HCT116 (cell line): ENCODE measurements around the gene TRMT10C.

Source experiments
- EZH2phosphoT487 ChIP-seq: fragments of 200-600 bp; IDR thresholded peaks from 2 replicates; pipeline ENCODE4 v1.6.1; 2018; ENCODE audit warnings: antibody characterized with exemption, borderline replicate concordance
- FOSL1 ChIP-seq: IDR thresholded peaks from 2 replicates; pipeline ENCODE4 v1.6.1; 2012; ENCODE audit warnings: low read depth
- POLR2A ChIP-seq: IDR thresholded peaks from 2 replicates; pipeline ENCODE4 v1.7.0; 2011; ENCODE audit warnings: borderline replicate concordance; ENCODE audit not compliant: insufficient read depth, insufficient read length; ENCODE audit errors: extremely low read depth
- POLR2AphosphoS5 ChIP-seq: IDR thresholded peaks from 2 replicates; pipeline ENCODE4 v1.6.1; 2011; ENCODE audit warnings: mild to moderate bottlenecking, low read depth, low read length, moderate library complexity
- RAD21 ChIP-seq: IDR thresholded peaks from 2 replicates; pipeline ENCODE4 v1.6.1; 2012; ENCODE audit warnings: low read depth, mild to moderate bottlenecking
- SIN3A ChIP-seq: IDR thresholded peaks from 2 replicates; pipeline ENCODE4 v1.6.1; 2012; ENCODE audit warnings: low read depth
- SP1 ChIP-seq: IDR thresholded peaks from 2 replicates; pipeline ENCODE4 v1.6.1; 2012; ENCODE audit warnings: low read depth
- YY1 ChIP-seq: IDR thresholded peaks from 2 replicates; pipeline ENCODE4 v1.6.1; 2011; ENCODE audit warnings: low read length, low read depth, moderate library complexity, mild to moderate bottlenecking; ENCODE audit not compliant: insufficient replicate concordance; ENCODE audit errors: extremely low read depth
- ZNF274 ChIP-seq: fragments of 200-500 bp; sonication (Bioruptor generic); IDR thresholded peaks from 2 replicates; pipeline ENCODE4 v1.6.1; 2014; ENCODE audit warnings: mild to moderate bottlenecking, low read depth, low read length, inconsistent platforms
- TF ChIP-seq, protein P1 (sequence below), 3 experiments: fragments of 200-600 bp in 1 of 3; sonication (generic) in 1 of 3; IDR thresholded peaks in 2 of 3; conservative IDR thresholded peaks in 1 of 3; 2 replicates each; pipeline ENCODE4 v1.5.1; 2012 to 2017; ENCODE audit warnings: low read depth in 2 of 3, low read length in 2 of 3, antibody characterized with exemption in 1 of 3, borderline replicate concordance in 1 of 3, control low read depth in 1 of 3, mild to moderate bottlenecking in 1 of 3, mixed read lengths in 1 of 3, mixed run types in 1 of 3, moderate library complexity in 1 of 3; ENCODE audit not compliant: insufficient read depth in 1 of 3
- TF ChIP-seq, protein P2 (sequence below): IDR thresholded peaks from 2 replicates; pipeline ENCODE4 v1.6.1; 2012; ENCODE audit warnings: low read depth
- TF ChIP-seq, protein P3 (sequence below): IDR thresholded peaks from 2 replicates; pipeline ENCODE4 v1.6.1; 2012
- TF ChIP-seq, protein P4 (sequence below): IDR thresholded peaks from 2 replicates; pipeline ENCODE4 v1.6.1; 2012

DNA sequence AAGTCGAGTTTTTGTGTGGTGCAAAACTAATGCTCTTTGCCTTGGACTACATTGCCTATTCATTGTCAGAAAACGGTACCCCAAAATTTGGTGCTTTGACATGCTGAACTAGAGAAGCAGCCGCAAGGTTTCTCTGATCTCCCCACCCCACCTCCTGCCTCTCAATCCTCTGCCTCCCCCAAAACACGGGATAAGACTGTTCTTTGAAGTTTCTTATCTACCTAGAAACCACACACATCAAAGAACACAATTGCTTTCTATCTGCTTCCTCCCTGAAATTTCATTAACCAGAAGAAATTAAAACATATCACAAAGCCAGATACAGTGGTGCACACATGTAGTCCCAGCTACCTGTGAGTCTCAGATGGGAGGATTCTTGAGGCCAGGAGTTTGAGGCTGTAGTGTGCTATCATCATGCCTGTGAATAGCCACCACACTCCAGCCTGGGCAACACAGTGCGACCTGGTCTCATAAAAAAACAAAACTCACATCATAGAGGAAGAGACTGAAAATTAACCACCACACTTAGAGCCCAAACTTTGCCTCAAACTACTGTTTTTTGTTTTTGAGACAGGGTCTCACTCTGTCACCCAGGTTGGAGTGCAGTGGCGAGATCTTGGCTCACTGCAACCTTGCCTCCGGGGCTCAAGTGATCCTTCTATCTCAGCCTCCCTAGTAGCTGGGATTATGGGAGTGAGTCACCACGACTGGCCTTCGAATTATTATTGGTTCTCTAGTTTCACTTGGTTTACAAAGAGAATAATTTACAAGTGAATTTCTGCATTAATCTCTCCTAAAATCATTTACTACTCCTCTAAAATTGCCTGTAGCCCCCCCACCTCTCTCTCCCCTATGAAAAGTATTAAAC is 9.6 kb downstream of the TRMT10C start:
- TF ChIP-seq FOSL1 (no peak), SP1 (no peak), YY1 (no peak), SIN3A (no peak), EZH2phosphoT487 (no peak), POLR2AphosphoS5 (no peak), RAD21 (no peak), ZNF274 (no peak), POLR2A (no peak)
- TF ChIP-seq, protein P1, sequence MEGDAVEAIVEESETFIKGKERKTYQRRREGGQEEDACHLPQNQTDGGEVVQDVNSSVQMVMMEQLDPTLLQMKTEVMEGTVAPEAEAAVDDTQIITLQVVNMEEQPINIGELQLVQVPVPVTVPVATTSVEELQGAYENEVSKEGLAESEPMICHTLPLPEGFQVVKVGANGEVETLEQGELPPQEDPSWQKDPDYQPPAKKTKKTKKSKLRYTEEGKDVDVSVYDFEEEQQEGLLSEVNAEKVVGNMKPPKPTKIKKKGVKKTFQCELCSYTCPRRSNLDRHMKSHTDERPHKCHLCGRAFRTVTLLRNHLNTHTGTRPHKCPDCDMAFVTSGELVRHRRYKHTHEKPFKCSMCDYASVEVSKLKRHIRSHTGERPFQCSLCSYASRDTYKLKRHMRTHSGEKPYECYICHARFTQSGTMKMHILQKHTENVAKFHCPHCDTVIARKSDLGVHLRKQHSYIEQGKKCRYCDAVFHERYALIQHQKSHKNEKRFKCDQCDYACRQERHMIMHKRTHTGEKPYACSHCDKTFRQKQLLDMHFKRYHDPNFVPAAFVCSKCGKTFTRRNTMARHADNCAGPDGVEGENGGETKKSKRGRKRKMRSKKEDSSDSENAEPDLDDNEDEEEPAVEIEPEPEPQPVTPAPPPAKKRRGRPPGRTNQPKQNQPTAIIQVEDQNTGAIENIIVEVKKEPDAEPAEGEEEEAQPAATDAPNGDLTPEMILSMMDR (IDR thresholded peaks at IDR 0.05 in 2 of 3, conservative IDR thresholded peaks at IDR 0.05 in 1 of 3; ENCODE audit: borderline replicate concordance in 1 of 3, insufficient read depth in 1 of 3, low read depth in 2 of 3, low read length in 2 of 3) = no peak
- TF ChIP-seq, protein P2, sequence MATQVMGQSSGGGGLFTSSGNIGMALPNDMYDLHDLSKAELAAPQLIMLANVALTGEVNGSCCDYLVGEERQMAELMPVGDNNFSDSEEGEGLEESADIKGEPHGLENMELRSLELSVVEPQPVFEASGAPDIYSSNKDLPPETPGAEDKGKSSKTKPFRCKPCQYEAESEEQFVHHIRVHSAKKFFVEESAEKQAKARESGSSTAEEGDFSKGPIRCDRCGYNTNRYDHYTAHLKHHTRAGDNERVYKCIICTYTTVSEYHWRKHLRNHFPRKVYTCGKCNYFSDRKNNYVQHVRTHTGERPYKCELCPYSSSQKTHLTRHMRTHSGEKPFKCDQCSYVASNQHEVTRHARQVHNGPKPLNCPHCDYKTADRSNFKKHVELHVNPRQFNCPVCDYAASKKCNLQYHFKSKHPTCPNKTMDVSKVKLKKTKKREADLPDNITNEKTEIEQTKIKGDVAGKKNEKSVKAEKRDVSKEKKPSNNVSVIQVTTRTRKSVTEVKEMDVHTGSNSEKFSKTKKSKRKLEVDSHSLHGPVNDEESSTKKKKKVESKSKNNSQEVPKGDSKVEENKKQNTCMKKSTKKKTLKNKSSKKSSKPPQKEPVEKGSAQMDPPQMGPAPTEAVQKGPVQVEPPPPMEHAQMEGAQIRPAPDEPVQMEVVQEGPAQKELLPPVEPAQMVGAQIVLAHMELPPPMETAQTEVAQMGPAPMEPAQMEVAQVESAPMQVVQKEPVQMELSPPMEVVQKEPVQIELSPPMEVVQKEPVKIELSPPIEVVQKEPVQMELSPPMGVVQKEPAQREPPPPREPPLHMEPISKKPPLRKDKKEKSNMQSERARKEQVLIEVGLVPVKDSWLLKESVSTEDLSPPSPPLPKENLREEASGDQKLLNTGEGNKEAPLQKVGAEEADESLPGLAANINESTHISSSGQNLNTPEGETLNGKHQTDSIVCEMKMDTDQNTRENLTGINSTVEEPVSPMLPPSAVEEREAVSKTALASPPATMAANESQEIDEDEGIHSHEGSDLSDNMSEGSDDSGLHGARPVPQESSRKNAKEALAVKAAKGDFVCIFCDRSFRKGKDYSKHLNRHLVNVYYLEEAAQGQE = no peak
- TF ChIP-seq, protein P3, sequence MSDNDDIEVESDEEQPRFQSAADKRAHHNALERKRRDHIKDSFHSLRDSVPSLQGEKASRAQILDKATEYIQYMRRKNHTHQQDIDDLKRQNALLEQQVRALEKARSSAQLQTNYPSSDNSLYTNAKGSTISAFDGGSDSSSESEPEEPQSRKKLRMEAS = no peak
- TF ChIP-seq, protein P4, sequence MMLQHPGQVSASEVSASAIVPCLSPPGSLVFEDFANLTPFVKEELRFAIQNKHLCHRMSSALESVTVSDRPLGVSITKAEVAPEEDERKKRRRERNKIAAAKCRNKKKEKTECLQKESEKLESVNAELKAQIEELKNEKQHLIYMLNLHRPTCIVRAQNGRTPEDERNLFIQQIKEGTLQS = no peak
